ENCODE results near the gene TDG.
"Not testable (repeated sequence)": the region's sequence is repeated elsewhere in the genome, so short reads cannot be mapped to it uniquely, and the experiment has no call there.

Gene TDG

DNA sequence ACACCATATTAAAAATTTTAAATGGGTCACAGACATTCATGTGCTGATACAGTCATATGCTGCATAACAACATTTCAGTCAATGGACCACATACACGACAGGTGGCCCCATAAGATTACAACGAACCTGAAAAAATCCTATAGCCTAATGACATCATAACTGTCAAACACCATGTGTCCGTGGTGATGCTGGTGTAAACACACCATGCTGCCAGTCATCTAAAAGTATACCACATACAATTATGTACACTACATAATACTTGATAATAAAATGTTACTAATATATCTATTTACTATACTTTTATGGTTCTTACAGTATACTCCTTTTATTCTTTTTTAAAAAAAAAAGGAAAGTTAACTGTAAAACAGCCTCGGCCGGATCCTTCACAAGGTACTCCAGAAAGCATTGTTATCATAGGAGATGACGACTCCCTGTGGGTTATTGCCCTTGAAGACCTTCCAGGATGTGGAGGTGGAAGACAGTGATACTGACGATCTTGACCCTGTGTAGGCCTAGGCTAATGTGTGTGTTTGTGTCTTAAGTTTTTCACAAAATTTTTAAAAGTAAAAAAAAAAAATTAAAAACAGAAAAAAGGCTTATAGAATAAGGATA lies 5.0 kb upstream of the TDG start:
- no peak for DNase-seq

DNA sequence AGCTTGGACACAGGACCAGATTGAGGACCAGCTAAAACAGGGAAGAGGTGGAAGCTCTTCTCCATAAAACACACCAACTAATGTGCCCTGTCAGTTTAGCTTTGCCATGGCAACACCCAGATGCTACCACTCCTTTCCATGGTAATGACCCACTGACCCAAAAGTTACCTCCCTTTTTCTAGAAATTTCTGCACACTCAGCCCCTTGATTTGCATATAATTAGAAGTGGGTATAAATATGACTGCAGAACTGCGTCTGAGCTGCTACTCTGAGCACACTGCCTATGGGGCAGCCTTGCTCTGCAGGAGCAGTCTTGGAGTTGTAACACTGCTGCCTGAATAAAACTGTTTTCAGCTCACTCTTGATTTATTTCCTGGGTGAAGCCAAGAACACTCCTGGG lies 3.2 kb upstream of the TDG start:
- no peak for DNase-seq

DNA sequence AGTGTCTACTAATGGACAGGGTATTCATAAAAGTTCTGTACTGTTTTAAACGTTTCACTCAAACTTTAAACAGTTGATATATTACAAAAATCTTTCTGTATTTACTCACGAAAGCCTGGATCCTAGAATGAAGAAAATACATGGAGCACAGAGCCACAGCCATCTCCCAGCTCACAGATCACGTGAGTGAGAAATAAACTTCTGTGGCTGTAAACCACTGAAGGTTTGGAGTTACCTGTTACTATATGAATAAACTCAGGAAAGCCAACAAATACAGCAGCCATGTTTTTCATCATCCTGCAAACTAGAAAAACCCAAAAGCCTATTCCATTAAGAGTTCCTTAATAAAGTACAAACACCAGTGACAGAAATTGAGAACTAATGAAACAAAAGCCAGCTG lies 867 bp upstream of the TDG start:
- DNase-seq, result no peak

DNA sequence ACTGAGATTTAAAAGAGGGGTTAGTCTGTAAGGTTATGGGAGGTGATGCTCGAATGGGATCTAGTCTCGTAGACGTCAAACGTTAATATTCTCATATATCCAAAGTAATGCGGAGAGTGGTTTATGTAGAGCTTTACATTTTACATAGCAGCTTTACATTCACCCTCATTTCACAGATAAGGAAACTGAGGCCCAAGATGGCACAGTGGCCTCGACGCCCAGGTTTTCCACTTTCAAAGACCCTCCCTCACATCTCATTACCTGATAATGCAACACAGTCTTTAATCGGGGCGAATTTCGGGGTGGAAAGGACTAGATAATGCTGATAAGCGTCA lies 450 bp upstream of the TDG start:
- DNase-seq, result no peak

DNA sequence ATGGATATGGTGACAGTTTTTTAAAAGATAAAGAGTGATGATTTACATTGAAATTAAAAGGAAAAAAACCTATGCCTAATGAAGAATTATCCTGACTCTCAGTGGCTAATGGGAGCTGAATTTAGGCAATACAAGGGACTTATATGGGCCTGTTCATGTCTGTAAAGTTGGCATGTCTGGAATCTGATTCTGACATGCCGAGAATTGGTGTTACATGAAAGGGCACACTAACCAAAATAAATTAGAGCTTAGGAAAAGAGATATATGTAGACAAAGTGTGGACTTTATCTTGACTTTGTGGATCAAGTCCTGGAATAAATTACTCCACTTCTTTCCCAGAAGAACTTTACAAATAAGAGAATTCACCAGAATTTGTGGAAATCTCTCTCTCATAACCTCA lies 1.1 kb downstream of the TDG start:
- DNase-seq, result no peak

DNA sequence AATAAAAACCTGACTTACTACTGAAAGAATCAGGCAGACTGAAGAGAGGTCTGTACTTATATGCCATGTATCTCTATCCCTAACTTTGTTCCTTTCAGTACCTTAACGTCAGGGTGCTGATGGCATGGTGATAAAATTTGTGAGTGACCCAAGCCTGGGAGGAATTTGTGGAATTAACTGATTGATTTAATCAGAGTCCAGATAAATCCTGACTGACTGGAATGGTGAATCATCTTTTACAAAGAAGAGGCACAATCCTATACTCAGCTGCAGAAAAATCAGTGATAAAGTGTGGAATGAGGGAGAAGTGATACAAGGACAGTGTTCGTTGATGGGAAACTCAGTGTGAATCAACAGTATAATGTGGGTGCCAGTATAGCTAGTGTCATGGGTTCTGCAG lies 3.7 kb downstream of the TDG start:
- no peak for DNase-seq

DNA sequence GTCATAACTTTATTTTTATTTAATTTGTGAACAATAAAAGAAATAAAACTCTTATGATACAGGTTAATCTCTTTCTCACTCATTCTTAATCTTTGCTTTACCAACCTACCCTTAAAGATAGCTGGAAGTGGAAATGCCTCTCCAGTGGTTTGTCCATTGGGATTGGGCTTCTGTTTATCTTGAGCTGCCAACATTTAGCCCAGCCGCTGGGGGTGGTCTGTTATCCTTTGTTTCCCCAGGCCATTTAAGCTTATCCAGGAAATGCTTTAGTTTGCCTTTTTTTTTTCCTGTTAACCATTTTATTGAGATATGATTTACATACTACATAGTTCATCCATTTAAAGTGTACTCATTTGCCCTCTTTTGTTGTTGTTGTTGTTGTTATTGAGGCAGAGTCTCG lies 8.2 kb downstream of the TDG start:
- no peak for DNase-seq

DNA sequence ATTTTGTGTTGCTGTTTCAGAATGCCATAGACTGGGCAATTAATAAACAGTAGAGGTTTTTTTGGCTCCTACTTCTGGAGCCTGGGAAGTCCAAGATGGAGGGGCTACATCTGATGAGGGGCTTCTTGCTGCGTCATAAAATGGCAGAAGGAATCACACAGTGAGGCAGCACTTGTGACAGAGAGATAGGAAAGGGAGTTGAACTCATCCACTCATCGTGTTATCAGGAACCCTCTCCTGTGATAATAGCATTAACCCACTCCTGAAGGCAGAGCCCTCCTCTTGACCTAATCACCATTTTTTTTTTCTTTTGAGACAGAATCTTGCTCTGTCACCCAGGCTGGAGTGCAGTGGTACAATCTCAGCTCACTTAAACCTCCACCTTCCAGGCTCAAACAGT lies 9.7 kb downstream of the TDG start:
- DNase-seq, result no peak

DNA sequence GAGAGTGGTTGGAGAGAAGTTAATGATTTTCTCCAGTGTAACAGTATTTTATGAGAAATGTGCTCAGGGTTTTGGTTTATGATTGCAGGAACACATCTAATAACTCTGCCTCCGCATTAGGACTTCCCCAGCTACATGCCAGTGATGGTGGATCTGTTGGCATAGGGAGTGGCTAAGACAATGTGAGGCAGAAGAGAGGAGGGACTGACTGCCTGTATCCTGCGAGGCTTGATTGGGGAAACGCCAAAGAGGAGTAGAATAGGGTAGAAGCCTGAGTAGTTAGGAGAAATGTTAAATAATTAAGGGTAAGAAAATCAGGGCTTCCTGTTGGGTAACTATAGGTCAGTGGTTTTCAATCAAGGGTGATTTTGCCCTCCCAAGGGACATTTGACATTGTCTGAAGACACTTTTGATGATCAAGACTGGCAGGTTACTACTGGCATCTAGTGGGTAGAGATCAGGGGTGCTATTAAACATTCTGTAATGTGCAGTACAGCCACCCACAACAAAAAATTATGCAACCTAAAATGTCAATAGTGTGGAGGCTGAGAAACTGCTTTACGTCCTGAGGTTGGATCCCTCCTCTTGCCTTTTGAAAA lies 12.8 kb downstream of the TDG start:
- no peak for DNase-seq

DNA sequence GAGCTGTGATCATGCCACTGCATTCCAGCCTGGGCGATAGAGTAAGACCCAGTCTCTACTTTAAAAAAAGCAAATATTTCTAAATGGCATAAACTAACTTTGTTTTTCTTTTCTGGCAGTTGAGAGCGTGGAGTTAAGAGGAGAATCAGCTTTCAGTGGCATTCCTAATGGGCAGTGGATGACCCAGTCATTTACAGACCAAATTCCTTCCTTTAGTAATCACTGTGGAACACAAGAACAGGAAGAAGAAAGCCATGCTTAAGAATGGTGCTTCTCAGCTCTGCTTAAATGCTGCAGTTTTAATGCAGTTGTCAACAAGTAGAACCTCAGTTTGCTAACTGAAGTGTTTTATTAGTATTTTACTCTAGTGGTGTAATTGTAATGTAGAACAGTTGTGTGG lies 21.2 kb downstream of the TDG start:
- no peak for DNase-seq

DNA sequence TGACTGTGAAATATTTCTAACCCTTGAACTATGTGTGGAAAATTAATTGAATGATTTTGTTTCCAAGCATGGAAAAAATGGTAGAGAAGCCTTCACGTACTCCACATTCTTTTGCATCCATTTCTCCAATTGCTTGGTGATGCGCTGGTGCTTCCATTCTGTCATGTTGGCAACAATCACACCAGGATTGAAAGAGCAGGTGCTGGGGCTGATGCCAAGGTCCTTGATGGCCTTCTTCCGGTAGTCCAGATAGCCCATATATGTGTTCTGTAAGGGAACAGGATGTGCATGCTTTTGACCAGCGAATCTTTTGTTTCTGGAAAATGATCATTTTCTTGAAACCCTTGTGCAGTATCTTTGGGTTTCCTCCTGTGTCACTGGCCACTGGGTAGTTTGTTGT lies 28.6 kb downstream of the TDG start:
- no peak for DNase-seq

DNA sequence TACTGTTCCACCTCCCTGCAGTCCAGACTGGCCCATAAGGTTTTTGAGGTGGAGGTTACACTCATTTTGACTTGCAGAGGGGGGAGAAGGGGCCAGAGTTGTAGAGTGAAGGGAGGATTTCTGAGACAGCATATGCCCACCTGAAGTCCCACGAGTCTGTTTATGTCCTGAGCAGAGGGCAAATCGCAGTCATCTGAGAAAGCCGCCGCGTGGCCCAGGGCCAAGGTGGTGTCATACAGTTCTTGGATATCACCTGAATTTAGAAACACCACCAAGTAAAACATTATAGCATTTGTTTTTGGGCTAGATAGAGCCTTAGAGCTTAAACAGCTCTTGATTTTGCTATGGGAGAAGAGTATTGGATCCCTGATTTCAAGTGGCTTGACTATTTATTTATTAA lies 30.9 kb downstream of the TDG start:
- no peak for DNase-seq

DNA sequence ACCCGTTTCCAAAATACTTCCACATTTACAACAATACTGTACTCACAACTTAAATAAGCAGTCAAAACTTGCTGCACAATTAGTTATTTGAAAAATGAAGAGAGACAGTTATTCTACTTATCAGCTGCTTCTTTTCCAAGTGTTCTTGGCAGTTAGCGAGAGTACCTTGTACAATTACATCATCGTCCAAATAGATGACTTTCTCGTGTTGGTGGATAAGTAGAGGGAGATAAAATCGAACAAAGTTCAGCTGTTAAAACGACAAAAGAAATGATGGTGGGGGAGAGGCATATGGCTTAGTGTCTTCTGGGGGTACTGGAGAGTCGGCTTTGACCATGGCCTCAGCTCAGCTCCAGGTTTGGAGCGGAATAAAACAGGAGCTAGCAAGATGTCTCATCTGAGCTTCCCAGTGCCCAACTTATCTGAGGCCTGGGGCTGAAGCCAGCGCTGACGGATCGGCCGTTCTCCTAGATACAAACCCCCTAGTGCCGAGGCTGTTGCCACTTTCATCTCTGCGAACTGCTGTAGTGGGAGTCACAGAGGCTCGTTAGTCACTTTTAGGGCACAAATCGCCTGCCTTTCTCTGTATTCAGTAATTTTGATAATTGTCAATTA lies 31.7 kb downstream of the TDG start:
- DNase-seq, result no peak

DNA sequence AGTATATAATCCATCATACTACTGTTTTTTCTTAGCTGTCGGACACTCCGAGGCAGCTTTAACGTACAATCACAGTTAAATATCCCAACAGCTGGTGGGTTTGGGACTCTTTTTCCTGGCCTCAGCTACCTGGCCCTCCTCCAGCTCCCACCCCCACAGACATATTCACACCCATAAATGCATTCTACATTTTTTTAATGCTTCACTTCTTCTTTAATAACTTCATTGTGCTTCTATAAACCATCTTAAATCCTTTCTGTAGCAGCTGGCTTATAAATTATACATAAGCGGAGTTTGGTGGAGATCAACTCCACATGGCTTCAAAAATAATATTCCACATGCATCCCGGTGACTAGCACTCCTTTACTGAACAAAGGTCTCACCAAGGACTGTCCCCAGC lies 33.3 kb downstream of the TDG start:
- no peak for DNase-seq

DNA sequence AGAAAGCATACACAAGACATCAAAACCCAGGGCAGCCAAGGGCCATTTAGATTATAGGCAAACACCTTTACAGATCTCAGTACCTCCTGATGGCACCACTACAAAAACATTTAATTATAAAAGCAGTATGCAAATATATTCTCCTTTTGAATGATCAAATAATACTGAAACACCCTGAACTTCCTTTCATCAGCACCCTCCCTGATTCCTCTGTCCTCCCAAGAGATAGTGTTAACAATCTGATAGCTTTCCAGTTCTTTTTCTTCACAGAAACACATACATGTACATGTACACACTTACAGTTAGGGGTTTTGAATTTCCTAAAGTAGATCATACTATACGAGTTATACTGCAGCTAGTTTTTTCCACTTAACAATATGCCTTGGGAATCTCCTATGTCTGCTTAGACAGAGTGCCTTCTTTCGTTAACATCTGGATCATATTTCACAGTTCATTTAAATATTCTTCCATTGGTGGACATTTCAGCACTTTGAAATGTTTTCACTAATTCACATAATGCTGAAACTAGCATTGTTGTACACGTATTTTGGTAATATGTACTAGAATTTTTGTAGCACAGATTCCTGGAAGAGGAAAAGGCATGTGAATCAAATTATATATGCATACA lies 35.2 kb downstream of the TDG start:
- no peak for DNase-seq

DNA sequence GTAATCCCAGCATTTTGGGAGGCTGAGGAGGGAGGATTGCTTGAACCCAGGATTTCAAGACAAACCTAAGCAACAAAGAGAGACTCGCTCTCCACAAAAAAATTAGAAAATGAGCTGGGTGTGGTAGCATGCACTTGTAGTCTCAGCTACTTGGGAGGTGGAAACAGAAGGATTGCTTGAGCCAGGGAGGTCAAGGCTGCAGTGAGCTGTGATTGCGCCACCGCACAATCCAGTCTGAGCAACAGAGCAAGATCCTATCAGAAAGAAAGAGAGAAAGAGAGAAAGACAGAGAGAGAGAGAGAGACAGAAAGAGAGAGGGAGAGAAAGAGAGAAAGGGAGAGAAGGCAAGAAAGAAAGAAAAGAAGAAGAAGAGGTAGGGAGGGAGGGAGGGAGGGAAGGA lies 37.0 kb downstream of the TDG start:
- DNase-seq, result no peak

DNA sequence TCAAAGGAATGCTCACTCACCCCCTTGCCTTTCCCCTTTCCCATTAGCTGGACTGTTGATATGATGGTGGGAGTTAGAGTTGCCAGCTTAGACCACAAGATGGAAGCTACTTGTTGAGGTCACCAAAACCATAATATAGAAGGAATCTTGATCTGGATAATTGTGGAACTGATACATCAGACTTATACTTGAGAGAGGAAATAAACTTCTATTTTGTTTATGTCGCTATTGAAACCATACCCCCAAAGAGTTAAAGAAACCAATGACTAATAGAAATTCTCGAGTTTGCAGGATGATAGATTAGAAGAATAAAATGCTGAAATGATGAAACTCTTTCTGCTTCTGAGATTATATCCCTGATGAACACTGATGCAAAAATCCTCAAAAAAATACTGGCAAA lies 37.9 kb downstream of the TDG start:
- no peak for DNase-seq

DNA sequence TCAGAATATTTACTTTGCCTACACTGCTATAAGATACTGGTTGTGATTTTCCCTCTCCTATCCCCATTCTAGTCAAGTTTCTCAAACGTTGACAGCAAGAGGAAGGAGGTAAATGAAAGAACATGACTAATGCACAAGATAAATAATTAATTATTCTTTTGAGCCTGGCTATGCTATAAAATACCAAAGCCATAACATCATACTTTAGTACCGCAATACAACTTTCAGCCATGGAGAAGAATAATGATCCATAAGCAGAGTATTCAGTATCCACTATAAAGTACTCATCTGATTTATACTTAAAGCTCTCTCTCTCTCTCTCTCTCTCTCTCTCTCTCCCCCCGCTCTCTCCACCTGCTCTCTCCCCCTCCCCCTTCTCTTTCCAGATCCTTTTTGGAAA lies 41.3 kb downstream of the TDG start:
- no peak for DNase-seq

DNA sequence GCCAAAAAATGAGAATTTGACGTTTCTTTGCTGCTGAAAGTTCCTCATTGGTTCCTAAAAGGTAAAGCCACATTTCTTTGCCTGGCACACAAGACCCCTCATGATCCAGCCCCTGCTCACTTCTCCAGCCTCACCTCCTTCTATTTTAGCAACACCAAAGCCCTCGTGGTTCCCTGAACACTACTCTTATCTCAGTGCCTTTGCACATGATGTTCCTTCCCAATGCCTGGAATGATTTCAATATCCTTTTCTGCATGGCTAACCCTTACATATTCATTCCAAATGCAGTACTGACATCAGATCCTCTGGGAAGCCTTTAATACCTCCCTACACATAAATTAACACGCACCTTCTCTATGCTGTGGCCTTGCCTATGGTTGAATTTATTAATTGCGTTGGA lies 44.4 kb downstream of the TDG start:
- DNase-seq, result no peak

DNA sequence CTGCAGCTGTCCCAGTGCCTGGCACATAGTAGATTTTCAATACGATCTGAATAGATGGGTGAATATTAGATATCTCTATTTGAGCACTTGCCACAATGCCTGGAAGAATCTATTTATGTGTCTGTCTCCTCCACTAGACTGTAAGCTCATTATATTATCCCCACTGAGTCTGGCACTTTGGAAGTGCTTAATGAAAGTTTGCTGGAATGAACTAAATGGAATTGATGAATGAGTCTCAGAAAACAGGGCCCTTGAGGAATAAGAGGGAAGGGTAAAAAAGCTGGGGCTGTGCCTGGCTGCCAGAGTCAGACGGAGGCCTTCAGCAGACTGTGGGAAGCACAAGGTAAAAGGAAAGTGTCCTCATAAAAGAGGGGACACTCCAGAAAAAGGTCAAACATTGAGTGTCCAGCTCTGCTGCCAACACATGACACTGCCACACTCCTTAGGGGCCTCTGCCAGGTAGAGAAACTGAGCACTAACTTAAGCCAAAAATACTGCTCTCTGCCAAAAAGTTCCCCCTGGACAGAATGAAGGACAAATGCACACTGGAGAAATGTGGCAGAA lies 45.0 kb downstream of the TDG start:
- DNase-seq, result no peak

DNA sequence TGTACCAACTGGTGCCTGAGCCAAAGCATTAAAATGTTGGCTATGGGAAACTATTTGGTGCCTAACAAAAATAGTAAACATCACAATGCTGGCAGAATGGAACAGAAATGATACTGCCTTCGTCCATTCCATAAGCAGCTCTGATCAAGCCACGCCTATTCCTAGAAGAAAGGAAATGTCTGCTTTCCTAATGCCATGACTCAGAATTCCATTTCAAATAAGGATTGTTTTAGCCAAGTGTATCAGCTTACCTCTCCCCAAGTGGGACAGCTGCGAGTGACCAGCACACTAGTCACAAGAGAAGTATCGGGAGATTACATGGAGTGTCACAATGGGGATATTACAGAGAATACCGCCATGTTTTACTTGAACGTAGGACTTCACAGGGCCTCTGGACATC lies 45.6 kb downstream of the TDG start:
- DNase-seq, result no peak

DNA sequence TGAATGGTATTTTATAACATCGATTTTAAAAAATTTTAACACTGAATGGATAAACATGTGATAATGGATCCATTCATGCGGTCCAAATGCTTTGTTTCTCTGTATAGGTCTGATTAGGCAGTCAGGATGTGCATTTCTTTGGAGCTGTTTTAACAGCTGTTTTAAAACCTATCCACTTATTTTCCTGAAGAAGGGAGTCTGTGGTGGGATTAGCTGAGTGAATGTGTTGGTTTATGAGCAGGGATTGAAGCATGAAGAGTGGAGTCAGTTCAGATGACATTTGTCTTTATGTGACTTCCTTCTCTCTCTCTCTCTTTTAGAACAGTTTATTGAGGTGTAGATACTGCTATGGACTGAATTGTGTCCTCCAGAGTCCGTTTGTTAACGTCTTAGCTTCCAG lies 46.7 kb downstream of the TDG start:
- DNase-seq, result no peak

DNA sequence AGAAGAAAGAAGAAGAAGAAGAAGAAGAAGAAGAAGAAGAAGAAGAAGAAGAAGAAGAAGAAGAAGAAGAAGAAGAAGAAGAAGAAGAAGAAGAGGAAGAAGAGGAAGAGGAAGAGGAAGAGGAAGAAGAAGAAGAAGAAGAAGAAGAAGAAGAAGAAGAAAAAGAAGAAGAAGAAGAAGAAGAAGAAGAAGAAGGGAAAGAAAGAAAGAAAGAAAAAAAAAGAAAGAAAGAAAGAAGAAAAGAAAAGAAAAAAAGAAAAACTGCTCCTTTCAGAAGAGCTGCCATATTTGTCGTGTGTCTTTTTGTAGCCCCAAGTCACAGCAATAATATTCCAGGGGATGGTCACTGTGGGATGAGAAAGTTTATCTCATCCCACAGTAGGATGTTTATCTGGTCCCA lies 56.2 kb downstream of the TDG start:
- not testable (repeated sequence) for DNase-seq

DNA sequence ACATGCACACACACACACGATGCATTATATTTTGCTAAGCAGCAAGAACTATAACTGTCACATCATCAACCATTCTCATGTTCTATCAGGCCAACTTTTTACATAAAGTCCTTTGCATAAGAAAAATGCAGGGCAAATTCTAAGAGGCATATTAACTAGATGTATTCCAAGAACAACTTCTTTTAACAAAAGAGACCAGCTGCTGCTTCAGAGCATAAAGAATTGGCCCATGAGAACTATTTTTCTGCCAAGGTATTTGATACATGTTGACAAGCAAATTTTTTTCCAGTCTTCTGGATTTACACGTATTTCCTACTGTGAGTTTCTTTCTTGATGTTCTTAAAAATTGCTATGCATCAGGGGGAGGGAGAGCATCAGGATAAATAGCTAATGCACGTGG lies 57.1 kb downstream of the TDG start:
- DNase-seq, result no peak

DNA sequence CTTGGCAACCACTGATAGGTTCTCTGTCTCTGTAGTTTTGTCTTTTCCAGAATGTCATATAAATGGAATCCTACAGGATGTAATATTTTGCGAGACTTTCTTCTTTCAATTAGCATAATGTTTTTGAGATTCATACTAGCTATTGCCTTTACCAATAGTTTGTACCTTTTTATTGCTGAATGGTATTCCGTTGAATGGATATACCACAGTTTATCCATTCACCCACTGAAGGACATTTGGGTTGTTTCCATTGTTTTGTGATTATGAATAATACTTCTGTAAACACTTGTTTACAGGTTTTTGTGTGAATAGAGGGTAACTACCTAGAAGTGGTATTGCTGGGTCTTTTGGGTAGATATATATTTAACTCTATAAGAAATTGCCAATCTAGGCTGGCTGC lies 58.0 kb downstream of the TDG start:
- no peak for DNase-seq
